Transverse colon (tissue), 4 donors: Measurements from ENCODE around the gene SLC10A2.

Source experiments
- EP300 ChIP-seq: sonication (generic); formaldehyde crosslinking; IDR thresholded peaks from one replicate; pipeline ENCODE4 v1.6.1; 2017; ENCODE audit warnings: antibody characterized with exemption, low read depth
- POLR2A ChIP-seq: fragments of 450-650 bp; IDR thresholded peaks from one replicate; pipeline ENCODE4 v1.6.1; 2016; ENCODE audit warnings: antibody characterized with exemption, mild to moderate bottlenecking, moderate library complexity
- POLR2AphosphoS5 ChIP-seq, 3 donors: sonication (generic); formaldehyde crosslinking; IDR thresholded peaks; one replicate each; pipeline ENCODE4 v1.6.1; 2016; ENCODE audit warnings: antibody characterized with exemption in 3 of 3
- TF ChIP-seq, protein P1 (sequence below), 5 experiments: fragments of 200-600 bp in 3 of 5; fragments of 450-650 bp in 2 of 5; sonication (generic) in 3 of 5; IDR thresholded peaks; 1 replicate in 2 of 5; 2 replicates in 3 of 5; pipeline ENCODE4 v1.5.1; 2016 to 2017; ENCODE audit warnings: antibody characterized with exemption in 5 of 5, inconsistent platforms in 3 of 5, mild to moderate bottlenecking in 2 of 5, moderate library complexity in 1 of 5

DNA sequence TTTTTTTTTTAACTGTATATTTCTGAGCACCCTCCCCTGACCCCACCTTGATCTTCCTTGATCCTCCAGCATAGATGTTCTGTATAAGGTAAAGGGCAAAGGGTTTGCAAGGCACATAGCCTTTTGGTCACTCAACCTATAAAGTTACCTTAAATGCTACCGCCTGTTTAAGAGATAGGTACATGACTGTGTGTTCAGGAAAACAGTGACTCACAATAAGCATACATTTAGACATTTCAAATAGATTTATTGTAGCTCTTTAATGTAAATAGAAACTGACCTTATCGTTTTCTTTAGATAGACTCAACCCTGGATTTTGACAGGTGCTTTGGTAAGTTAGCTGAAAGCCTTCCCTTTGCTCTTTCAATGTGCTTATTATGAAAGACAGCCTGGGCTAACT lies 15.2 kb upstream of the SLC10A2 start:
- TF ChIP-seq, protein P1, sequence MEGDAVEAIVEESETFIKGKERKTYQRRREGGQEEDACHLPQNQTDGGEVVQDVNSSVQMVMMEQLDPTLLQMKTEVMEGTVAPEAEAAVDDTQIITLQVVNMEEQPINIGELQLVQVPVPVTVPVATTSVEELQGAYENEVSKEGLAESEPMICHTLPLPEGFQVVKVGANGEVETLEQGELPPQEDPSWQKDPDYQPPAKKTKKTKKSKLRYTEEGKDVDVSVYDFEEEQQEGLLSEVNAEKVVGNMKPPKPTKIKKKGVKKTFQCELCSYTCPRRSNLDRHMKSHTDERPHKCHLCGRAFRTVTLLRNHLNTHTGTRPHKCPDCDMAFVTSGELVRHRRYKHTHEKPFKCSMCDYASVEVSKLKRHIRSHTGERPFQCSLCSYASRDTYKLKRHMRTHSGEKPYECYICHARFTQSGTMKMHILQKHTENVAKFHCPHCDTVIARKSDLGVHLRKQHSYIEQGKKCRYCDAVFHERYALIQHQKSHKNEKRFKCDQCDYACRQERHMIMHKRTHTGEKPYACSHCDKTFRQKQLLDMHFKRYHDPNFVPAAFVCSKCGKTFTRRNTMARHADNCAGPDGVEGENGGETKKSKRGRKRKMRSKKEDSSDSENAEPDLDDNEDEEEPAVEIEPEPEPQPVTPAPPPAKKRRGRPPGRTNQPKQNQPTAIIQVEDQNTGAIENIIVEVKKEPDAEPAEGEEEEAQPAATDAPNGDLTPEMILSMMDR (IDR thresholded peaks at IDR 0.05): no peak
- TF ChIP-seq POLR2A (no peak), POLR2AphosphoS5 (IDR thresholded peaks at IDR 0.05) (no peak), EP300 (no peak)
